GM20431 (cell line): ENCODE data around the gene SLC8A1.

Source experiments
- in situ Hi-C: fragments of 300-500 bp; cut with MseI, MboI; formaldehyde crosslinking; loops from one replicate; pipeline ENCODE4 v1.15.0; 2020; ENCODE audit warnings: low sequenced_read_pairs; ENCODE audit not compliant: unreplicated experiment

Gene SLC8A1

DNA sequence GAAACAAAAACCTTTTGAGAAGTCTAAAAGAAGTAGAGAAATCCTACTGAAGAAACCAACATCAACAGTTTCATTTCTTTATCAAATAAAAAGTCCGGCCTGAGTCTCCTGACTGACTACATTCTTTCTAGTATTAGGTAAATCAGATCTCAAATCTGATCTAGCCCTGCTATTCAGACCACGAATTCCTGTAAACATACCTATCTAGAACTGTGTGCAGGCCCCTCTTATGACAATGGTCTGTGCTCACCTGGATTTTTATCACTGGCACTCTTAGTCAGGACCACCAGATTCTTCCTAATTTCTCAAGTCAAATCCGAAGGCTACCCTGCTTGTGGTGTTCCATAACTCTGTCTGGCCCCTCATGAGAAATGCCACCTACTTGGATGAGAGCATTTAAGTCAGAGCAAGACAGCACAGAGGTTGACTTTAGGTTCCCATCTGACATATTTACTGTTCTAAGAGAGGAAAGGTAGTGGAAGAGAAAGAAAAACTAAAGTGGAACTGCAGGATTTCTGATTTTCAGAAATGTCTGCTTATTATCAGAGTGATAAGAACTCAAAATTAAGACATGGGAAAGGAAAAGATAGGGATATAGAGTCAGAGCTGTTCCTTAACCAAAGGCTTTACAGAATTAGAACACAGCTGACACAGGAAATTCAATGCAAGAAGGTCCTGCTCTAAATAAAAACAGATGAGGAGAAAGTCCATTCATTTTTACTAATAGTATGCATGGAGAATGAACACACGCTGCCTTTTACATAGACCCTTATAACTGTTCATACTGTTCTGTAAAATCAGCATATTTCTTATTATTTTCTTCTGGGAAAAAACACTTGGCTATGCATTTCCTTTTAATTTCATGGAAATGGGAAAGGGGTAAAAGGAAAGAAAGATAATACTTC is 56.5 kb downstream of the SLC8A1 start:
- in situ Hi-C loops = no loop called here

DNA sequence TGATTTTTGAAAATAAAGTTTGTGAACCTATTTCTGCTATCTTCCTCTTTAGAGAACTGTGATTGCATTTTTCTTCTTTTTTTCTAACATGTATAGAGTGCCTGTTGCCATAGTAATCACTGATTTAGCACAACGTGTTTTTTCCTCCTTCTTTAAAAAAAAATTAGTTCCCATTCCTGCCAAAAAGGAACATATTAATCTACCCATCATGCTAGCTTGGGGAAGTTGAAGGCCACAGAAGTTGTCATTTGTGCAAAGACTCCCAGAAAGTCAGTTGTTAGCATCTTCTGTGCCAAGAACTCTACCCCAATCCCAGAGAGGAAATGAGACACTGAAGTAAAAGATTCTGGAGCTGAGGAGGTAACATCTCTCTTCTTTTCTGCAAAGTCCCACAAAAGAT is 57.3 kb downstream of the SLC8A1 start:
- in situ Hi-C loops = no loop called here

DNA sequence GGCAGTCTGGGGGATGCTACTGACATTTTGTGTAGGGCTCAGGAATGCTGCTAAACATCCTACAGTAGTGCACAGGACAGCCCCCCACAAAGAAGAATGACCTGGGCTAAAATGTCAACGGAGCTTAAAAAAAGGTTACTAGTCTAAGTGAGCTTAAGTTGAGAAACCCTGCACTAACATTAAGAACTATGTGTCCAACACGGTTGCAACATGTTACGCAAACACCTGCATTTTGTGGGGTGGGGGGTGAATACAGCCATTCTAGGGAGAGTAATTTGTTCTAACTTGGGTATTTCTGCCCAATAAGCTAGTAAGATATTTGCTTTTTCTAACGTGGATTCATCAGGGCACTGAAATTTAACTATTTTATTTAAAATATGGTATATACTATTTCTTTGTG is 57.9 kb downstream of the SLC8A1 start:
- in situ Hi-C loops = no loop called here

DNA sequence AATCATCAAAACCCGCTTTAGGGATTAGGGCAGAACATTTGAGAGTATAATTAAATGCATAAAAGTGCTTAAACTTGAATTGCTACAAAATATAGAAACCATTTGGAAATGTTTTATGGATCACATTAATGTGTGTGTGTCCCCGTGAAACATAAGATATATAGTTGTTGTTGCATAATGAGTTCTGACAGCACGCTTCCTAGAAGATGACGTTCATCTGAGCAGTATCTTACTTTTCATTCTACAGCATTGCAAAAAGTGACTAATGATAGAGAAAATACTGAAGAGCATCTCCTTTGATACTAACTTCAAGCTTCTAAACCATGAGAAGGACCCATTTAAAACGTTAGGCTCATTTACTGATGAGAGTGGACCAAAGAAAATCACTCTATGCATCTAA is 63.7 kb downstream of the SLC8A1 start:
- in situ Hi-C loops = no loop called here

DNA sequence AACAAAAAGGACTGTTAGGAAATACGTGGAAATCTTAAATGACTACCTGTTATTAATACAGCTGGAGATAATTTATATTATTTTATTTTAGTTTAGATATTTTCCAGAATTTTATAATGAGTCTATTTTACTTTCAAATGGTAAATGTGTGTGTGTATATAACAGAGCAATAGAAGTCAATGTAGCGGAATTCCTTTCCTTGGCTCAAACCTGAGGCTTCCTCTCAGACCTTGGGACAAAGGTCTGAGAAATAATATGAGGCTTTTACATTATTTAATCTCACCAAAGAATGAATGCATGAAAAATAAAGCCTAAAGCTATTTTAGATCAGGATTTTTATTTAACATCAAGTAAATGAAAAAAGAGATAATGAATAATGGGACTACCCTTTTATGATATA is 65.7 kb downstream of the SLC8A1 start:
- in situ Hi-C loops = no loop called here

DNA sequence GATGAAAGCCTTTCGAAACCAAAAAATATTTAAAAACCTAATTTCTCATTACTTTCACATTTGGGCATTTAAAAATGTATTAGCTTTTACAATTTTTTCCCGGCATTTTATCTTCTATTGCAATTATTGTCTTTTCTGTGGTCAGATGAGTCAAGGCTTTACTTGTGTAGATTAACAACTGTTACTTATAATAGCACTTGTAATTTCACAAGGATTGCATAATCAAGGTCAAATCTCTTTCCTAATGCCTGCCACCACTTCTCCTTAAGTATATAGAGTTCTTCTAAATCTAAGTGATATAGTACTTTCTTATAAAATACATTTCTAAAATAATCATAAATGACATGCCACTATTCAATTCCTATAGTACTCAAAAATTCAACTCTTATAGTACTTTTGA is 67.2 kb downstream of the SLC8A1 start:
- in situ Hi-C loops = no loop called here

DNA sequence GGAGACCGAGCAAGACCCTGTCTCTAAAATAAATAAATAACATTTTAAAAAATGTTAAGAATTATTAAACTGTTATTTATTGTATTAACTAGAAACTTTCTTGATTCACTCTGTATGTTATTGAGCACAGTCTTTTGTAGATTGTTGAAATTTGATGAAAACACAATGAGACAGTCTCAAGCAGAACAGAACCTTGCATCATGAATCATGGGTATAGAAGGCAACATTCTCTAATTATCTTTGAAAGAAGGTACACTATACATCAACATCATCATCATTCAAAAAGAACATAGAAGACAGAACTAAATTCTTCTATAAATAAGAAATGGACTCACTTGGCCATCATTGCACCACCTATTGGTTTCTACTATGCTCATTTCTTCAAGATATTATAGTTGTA is 67.7 kb downstream of the SLC8A1 start:
- in situ Hi-C loops = no loop called here

DNA sequence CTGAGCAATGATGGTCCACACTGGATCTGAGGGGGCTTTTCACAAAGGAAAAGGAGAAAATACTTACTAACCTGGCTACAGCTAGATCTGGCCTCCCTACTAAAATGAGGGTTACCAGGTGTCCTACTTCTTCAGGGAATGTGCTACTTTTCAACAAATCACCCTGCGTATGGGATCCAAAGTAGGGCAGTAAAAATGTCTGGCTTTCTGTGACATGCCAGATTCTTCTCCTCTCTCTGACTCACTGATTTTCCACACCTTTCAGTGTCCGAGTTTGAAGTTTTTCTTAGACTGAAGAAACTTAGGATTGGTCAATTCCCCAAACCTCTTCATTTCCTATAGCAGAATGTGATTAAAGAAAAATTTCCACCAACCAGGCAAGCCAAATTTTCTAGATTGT is 71.2 kb downstream of the SLC8A1 start:
- in situ Hi-C loops = no loop called here

DNA sequence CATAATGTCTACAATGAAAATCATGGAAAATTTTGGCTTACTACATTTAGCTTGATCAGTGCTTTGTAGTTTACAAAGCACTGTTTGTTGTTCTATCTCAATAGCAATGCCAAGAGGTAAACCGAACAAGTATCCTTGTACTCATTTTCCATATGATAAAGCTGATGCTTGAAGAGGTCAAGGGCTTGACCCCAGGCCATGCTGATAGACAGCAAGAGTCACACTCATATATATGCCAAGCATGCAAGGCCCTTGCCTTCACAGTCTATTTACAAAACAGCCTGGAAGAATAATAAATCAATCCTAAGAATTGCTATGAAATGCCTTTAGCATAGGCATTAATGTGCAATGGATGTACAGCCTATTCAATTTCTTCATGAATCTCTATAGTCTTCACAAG is 71.8 kb downstream of the SLC8A1 start:
- in situ Hi-C loops = no loop called here

DNA sequence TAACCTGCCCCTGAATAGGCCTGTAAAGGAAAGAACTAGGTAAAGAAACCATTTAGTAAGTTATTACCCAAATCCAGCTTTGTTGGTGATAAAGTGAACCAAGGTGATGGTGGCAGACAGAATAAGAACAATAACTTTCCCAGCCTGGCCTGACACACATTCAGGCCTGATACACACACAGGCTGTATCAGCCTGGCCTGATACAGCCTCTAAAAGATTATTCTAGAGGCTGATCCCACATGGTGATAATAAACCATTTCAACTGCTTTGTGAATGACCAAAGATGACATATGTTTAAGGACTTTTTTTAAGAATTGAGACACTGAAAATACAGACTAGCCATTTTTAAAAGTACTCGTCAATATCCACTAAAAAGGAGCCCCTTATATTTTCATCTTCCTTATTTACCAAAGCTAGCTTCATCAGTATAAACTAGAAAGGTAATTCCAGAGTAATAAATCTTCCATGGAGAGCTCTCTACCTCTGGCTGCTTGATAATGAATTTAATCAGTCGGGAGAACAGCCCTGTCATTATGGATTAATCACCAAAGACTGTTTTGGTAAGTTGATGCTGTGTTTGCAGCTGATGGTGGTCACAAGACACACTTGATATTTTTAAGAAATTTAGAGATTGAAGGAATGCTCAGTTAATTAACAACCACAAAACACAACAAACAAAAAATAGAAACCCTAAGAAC is 77.2 kb downstream of the SLC8A1 start:
- in situ Hi-C loops = no loop called here

DNA sequence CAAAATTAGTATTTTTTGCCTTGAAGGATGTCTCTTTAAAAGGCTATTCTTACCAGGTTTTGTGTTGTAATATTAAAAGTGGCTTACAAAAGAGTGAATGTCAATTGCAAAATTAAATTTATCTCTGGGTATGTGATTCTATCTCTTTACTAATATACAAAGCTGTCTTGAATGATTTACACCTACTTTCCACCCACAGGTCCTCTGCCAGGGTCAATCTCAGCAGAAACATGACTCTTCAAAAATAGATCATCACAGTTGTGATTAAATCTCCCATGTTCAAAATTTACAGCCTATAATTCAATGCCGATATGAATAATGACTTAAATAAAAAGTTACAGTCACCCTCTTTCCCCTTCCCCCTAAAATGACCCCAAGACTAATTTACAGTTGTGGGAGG is 78.8 kb downstream of the SLC8A1 start:
- in situ Hi-C loops = no loop called here

DNA sequence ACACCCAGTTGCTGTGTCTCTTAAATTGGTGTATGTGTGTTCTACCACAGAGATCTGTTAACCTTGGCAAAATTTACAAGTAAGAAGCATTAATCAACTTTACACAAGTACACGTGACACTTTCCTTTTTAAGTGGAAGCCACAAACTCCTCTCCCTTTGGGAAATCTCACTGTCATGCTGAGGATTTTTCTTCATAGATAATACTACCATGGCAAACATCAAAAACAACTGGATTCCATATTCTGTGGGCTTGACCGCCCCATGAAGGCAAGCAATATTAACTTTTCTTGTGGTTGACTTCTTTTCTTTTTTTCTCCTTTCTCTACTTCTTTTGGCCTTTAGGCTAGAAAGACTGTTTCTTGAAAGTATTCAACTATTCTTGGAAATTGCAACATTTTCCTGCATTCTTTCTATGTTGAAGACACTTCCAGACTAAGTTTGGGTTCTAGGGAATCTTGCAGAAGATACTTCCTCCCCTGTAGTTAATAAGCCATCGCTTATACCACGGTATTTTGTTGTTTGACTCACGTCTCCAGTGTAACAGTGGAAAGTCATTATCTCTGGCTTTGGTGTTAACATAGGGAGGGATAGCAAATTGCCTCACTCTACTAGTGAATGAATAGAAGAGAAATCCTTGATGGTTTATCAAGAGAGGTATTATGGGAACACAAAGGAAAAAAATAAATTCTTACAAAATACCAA is 79.5 kb downstream of the SLC8A1 start:
- in situ Hi-C loops = no loop called here

DNA sequence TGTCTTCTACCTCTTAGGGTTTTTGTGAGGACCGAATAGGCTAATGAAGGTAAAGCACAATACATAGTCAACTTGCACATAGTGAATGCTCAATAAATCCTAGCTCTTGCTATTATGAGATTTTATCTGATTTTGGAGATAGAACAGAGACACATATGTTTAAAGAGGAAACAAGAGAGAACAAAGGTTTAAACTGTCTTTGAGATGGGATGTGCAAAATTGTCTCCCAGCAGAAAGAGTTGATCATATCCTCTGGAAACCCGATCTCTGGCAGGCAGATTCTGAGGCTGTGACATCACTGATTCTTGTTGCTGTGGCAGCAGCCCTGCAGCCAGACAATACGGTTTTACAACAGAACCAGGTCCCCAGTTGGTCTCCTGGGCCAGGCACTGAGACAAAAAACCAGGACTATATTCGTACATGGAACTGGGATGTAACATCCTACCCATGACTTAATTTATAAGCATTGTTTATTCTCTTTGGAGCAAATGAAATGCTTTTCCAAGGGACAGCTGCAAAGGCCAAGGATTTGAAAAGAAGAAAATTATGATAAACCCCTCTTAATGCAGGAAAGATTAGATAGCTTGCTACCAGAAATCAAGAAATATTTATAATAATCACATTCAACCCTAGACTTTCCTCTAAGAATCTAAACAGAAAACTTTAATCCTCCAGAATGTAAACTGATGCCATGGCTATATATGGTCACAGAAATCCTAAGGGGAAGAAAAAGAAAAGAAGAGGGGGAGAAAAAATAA is 80.2 kb downstream of the SLC8A1 start:
- in situ Hi-C loops = no loop called here

DNA sequence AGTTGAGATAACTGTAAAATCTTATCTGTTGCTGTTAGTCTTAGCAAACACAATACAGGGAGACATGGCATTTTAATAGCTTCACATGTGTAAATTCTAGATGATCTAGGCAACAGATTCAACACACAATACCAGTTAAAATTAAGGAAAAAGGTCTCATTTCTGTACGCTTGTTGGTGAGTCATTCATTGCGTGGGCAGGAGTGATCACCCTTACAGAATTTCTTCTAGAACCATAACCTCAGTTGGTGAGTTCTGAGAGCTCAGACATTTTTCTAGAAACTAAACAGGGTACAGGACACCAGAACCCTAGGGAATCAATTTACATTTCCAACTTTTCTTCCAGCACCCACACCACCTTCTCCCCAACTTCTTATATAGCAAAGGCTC is 81.9 kb downstream of the SLC8A1 start:
- in situ Hi-C loops = no loop called here

DNA sequence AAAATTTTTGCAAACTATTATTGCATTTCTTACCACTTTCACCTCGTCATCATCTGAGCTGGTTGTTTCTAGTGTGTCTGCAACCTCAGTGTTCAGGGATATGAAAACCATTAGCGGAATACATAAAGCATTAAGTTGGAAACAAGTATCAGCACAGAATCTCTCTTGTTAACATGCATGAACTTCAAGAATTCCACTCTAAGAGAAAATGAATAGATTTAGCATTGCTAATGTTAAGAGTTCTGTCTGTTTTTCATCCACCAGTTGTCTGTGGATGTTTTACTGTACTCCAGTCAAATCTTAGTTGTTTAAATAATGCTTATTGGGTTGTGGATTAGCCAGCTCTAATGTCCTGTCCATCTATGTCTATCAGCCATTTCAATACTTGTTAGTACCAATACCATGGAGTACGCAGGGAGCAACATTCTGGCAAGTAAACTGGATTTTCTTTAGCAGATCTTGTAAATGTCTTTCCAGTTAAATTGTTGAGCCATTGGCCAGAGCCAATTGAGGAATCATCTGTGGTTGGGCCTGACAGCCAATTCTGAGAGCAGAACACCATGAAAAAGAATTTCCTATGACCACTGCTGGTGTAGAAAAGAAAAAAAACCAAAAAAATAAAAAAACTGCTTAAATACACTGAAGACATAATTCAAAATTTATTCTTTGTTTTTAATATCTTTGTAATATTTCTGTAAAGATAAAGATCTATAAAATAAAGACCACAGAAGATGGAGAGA is 82.5 kb downstream of the SLC8A1 start:
- in situ Hi-C loops = no loop called here

DNA sequence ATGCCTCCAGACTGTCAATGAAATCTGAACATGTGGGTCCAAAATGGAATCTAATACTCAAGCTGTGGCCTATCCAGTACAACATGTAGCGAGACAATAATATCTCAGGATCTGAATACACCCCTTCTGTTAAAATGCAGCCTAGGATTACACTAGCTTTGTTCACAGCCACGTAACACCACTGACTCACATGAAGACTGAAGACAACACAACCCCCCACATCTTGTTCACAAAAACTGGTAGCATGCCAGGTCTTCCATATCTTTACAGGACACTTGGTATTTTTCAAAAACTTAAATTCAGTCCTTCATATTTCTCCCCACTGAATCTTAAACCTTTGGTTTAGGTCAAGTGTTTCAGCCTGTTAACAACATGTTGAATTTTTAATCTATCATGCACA is 84.2 kb downstream of the SLC8A1 start:
- in situ Hi-C loops = no loop called here

DNA sequence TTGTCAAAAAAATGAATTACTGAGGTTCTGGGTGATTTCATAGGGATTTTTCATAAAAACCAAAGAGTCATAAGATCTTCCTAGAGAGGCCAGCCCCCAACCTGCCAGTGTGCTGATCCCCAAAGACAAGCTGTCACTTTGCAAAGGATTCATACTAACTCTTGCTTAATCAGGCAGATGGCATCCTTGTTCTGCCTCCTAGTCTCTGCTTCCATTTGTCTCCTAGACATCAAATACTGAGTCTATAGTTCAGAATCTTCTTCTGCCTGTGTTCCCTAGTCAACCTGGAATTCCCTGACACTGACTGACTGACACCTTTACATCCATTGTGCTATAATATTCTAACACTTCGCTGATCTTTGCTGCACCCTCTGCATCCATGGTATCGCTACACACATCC is 84.9 kb downstream of the SLC8A1 start:
- in situ Hi-C loops = no loop called here

DNA sequence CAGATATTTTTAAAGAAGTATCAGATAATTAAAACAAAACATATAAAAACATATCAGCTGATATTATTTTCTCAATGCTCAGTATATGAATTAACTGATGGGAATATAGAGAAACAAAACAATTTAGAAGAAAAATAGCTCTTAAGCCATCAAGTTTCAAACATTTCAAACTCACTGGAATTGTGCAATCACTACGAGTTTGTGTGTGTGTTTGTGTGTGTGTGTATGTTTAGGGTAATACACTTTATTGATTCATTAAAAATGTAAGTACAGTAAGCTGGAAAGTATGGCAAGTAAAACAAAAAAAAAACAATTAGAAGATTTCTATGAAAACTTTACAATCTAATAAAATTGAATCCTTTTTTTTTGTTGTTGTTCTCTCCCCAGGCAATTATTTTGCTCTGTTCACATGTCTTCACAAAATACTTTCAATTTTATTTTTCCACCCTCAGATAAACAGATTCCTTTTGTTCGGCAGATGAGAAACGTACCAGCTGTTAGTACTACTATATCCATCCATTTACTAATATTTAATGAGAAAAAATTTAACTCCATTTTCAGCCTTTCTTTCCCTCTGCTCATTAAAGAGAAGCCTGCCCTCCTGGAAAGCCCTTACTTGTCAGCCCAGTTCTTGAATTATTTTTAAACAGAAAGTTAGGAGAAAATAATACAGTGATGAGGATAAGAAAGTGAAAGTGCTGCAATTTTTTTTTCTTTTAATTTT is 87.6 kb downstream of the SLC8A1 start:
- in situ Hi-C loops = no loop called here

DNA sequence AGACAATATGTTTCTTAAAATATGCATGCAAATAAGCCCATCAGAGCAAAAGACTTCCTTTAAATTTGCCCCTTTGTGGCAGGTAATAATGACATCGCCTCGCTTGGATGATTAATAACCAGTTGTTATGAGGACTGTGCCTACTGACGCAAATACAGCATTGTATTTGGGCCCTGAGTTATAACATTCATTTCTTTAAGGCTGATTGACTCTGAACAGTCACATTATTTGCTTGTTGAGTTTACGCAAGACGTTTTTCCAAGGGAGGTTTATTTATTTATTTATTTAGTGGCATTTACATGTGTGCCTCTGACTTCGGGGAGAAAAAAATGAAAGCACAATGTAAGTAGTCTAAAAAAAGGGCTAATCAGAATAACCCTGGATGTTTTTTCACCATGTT is 88.3 kb downstream of the SLC8A1 start:
- in situ Hi-C loops = no loop called here
